ENCODE results near the gene MAML3. TPM values are rescaled to one million over a fixed set of nuclear protein-coding genes. Genes with fewer than 3 reads are reported as not detected.

MAML3 gene
- total RNA-seq, 2 experiments from 2014 or later, result 2.5 to 2.9 TPM

DNA sequence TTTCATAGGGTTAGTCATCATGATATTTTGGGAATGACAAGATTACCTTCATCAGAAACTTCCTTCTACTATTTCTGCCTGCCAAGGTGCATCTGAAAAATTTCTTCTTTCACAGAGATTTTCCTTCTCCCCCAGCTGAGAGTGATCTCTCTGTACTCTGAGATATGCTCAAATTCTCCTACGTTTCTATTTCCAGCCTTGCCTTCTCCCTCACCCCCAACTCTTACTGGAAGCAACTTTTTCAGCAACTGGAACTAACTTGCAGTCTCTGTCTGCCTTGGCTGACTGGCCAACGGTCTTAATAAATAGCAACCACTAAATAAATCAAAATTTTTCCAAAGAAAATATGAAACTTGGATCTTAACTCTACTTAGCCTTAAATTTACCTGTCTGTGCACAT, 122.3 kb downstream of the MAML3 start:
- Histone ChIP-seq H3K4me1 (ENCODE audit: insufficient read depth, low read length) (no peaks in the 10 kb centered on the region), H3K27ac (ENCODE audit: low read depth in 1 of 2, low read length in 2 of 2) (no peak overlapping the region), H3K4me3 (ENCODE audit: low read length) (no peak overlapping the region), H3K9me3 (ENCODE audit: control insufficient read depth in 1 of 2, insufficient read depth in 1 of 2, low read length in 2 of 2) (no peaks in the 10 kb centered on the region), H3K36me3 (ENCODE audit: insufficient read depth, low read length) (no peaks in the 10 kb centered on the region), H3K27me3 (ENCODE audit: control insufficient read depth in 1 of 2, insufficient read depth in 2 of 2, low read length in 2 of 2) (peaks cover 0 to 5% of the 10 kb centered on the region in 2 experiments)
- ChIA-PET POLR2A (no interaction called here), CTCF (no interaction called here)
- no peaks in the 10 kb centered on the region for H3K36me3 Mint-ChIP-seq (ENCODE audit: low read depth)
- ATAC-seq (ENCODE audit: poor library complexity) (no peak), DNase-seq (no peak)
- intact Hi-C loops (cut with DNase I, micrococcal nuclease), result no loop called here
- H3K27me3 Mint-ChIP-seq, result no peaks in the 10 kb centered on the region
- no peak overlapping the region for H3K27ac Mint-ChIP-seq
- H3K4me1 Mint-ChIP-seq (ENCODE audit: low read depth), result no peaks in the 10 kb centered on the region
- H3K9me3 Mint-ChIP-seq, result no peaks in the 10 kb centered on the region
- TF ChIP-seq, protein P1, sequence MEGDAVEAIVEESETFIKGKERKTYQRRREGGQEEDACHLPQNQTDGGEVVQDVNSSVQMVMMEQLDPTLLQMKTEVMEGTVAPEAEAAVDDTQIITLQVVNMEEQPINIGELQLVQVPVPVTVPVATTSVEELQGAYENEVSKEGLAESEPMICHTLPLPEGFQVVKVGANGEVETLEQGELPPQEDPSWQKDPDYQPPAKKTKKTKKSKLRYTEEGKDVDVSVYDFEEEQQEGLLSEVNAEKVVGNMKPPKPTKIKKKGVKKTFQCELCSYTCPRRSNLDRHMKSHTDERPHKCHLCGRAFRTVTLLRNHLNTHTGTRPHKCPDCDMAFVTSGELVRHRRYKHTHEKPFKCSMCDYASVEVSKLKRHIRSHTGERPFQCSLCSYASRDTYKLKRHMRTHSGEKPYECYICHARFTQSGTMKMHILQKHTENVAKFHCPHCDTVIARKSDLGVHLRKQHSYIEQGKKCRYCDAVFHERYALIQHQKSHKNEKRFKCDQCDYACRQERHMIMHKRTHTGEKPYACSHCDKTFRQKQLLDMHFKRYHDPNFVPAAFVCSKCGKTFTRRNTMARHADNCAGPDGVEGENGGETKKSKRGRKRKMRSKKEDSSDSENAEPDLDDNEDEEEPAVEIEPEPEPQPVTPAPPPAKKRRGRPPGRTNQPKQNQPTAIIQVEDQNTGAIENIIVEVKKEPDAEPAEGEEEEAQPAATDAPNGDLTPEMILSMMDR (IDR thresholded peaks at IDR 0.05), result no peak
- H3K4me3 Mint-ChIP-seq, result no peak overlapping the region

DNA sequence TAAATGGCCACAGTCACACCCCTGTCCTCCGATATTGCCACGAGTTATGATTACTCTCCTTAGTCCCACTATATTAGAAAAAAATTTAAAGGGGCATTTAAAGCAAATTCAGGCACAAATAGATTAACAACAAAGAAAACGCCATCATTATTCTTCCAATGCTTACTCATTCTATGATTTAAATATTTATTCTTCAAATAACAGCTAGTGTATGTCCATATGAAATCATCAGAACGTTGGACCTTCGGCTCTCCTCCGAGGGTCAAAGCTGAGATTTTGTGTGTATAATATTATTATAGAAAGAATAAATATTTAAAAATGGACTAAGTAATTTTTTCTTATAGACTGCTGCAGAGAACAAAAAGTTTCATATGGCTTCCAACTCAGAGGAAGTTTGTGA, 122.9 kb downstream of the MAML3 start:
- Histone ChIP-seq H3K27me3 (ENCODE audit: control insufficient read depth in 1 of 2, insufficient read depth in 2 of 2, low read length in 2 of 2) (peaks cover 0 to 5% of the 10 kb centered on the region in 2 experiments), H3K36me3 (ENCODE audit: insufficient read depth, low read length) (no peaks in the 10 kb centered on the region), H3K4me1 (ENCODE audit: insufficient read depth, low read length) (no peaks in the 10 kb centered on the region), H3K9me3 (ENCODE audit: control insufficient read depth in 1 of 2, insufficient read depth in 1 of 2, low read length in 2 of 2) (no peaks in the 10 kb centered on the region), H3K4me3 (ENCODE audit: low read length) (no peak overlapping the region), H3K27ac (ENCODE audit: low read depth in 1 of 2, low read length in 2 of 2) (no peak overlapping the region)
- Mint-ChIP-seq H3K4me3 (no peak overlapping the region), H3K27ac (no peak overlapping the region), H3K9me3 (no peaks in the 10 kb centered on the region), H3K4me1 (ENCODE audit: low read depth) (no peaks in the 10 kb centered on the region), H3K27me3 (no peaks in the 10 kb centered on the region), H3K36me3 (ENCODE audit: low read depth) (no peaks in the 10 kb centered on the region)
- intact Hi-C loops (cut with DNase I, micrococcal nuclease), result no loop called here
- no peak for DNase-seq
- ChIA-PET POLR2A (no interaction called here), CTCF (no interaction called here)
- TF ChIP-seq, protein P1 (IDR thresholded peaks at IDR 0.05), result no peak
- ATAC-seq (ENCODE audit: poor library complexity), result no peak

DNA sequence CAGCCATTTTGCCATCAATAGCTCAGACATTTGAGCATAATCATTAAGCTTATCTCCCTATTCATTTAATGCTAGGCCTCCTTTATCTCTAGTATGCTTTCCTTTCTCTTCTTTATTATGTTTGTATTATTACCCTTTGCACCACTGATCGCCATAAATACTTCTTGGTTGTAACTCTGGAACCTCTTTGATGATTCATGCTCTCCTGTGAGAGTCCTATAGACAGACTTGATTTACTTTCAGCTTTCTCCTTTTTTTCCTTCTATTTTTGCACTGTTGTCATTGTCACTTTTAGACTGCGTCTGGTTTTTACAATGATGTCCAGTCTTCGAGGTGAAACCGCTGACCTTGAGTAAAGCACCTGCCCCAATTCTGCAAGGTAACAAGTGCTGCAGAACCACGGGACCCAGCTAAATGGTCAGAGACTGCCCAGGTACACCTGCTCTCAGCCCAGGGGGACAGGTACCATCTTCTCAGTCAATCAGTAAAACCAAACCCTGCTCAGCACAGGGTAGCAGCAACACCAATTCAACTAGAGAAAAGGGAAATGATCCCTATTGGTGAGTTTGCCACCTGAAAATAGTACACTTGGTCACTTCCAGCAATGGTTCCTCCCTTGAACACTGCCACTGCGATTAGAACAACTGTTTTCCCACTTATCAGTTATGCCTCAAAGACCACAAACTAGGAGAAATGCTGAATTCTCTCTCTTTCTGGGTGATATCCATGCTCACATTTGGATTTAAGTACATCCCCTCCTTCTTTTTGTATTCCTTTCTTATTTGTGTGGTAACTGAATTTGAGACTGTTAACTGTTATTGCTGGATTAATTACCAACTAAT, 125.1 kb downstream of the MAML3 start:
- intact Hi-C loops (cut with DNase I, micrococcal nuclease), result no loop called here
- Mint-ChIP-seq H3K4me1 (ENCODE audit: low read depth) (no peaks in the 10 kb centered on the region), H3K36me3 (ENCODE audit: low read depth) (no peaks in the 10 kb centered on the region), H3K9me3 (no peaks in the 10 kb centered on the region), H3K27ac (no peak overlapping the region), H3K27me3 (no peaks in the 10 kb centered on the region), H3K4me3 (no peak overlapping the region)
- Histone ChIP-seq H3K4me3 (ENCODE audit: low read length) (no peak overlapping the region), H3K27ac (ENCODE audit: low read depth in 1 of 2, low read length in 2 of 2) (no peak overlapping the region), H3K4me1 (ENCODE audit: insufficient read depth, low read length) (no peaks in the 10 kb centered on the region), H3K36me3 (ENCODE audit: insufficient read depth, low read length) (no peaks in the 10 kb centered on the region), H3K9me3 (ENCODE audit: control insufficient read depth in 1 of 2, insufficient read depth in 1 of 2, low read length in 2 of 2) (no peaks in the 10 kb centered on the region), H3K27me3 (ENCODE audit: control insufficient read depth in 1 of 2, insufficient read depth in 2 of 2, low read length in 2 of 2) (peaks cover 0 to 5% of the 10 kb centered on the region in 2 experiments)
- ChIA-PET CTCF (no interaction called here), POLR2A (no interaction called here)
- no peak for ATAC-seq (ENCODE audit: poor library complexity)
- TF ChIP-seq, protein P1 (IDR thresholded peaks at IDR 0.05), result no peak
- no peak for DNase-seq

Data from CD4-positive, alpha-beta T cell (primary cell).